Activated T-cell treated with anti-CD3 and anti-CD28 coated beads for 1 hour (primary cell): ENCODE measurements around the gene GJA9.
"Not testable (repeated sequence)": the region's sequence is repeated elsewhere in the genome, so short reads cannot be mapped to it uniquely, and the experiment has no call there.

Experiments
- DNase-seq: peaks from one replicate; pipeline ENCODE4 v3.0.0-alpha.2; 2020; ENCODE audit warnings: low read depth

Gene GJA9

GRCh38 chr1:38881487-38881886, at the start of gene GJA9:
GJA9 (minus strand) TSS chr1:38881587; CDS start chr1:38876098, 5,489 bp downstream.
- no peak for DNase-seq

GRCh38 chr1:38929476-38929875, 48.1 kb upstream of the GJA9 start:
- DNase-seq: no peak

GRCh38 chr1:38929054-38929453, 47.7 kb upstream of the GJA9 start:
- no peak for DNase-seq

- no peak for DNase-seq
Observed at GRCh38 chr1:38926091-38926490, 44.7 kb upstream of the GJA9 start.

- no peak for DNase-seq
Observed at GRCh38 chr1:38925391-38925790, 44.0 kb upstream of the GJA9 start.

- no peak for DNase-seq
Observed at GRCh38 chr1:38923607-38924006, 42.2 kb upstream of the GJA9 start.

GRCh38 chr1:38919130-38919529, 37.7 kb upstream of the GJA9 start:
- no peak for DNase-seq

- no peak for DNase-seq
Observed at GRCh38 chr1:38918568-38918967, 37.2 kb upstream of the GJA9 start.

GRCh38 chr1:38917772-38918171, 36.4 kb upstream of the GJA9 start:
- no peak for DNase-seq

- no peak for DNase-seq
Observed at GRCh38 chr1:38917337-38917736, 36.0 kb upstream of the GJA9 start.

- DNase-seq: no peak
Observed at GRCh38 chr1:38915352-38915948, 34.1 kb upstream of the GJA9 start.

GRCh38 chr1:38914908-38915307, 33.5 kb upstream of the GJA9 start:
- not testable (repeated sequence) for DNase-seq

GRCh38 chr1:38908821-38909220, 27.4 kb upstream of the GJA9 start:
- DNase-seq: no peak

- no peak for DNase-seq
Observed at GRCh38 chr1:38905985-38906384, 24.6 kb upstream of the GJA9 start.

GRCh38 chr1:38899560-38899959, 18.2 kb upstream of the GJA9 start:
- no peak for DNase-seq

GRCh38 chr1:38898653-38899230, 17.4 kb upstream of the GJA9 start:
- no peak for DNase-seq

GRCh38 chr1:38896169-38896568, 14.8 kb upstream of the GJA9 start:
- no peak for DNase-seq

GRCh38 chr1:38892976-38893375, 11.6 kb upstream of the GJA9 start:
- DNase-seq: no peak

- no peak for DNase-seq
Observed at GRCh38 chr1:38891753-38892152, 10.4 kb upstream of the GJA9 start.

- no peak for DNase-seq
Observed at GRCh38 chr1:38889589-38889988, 8.2 kb upstream of the GJA9 start.

- DNase-seq: no peak
Observed at GRCh38 chr1:38888423-38889333, 7.3 kb upstream of the GJA9 start.

GRCh38 chr1:38885092-38885491, 3.7 kb upstream of the GJA9 start:
- DNase-seq: no peak

- DNase-seq: no peak
Observed at GRCh38 chr1:38875811-38876210, 5.6 kb downstream of the GJA9 start.
